Middle frontal gyrus (tissue), 1 donor: ENCODE data around the gene SYTL4.

Experiments used
- DNase-seq: peaks from one replicate; pipeline ENCODE4 v3.0.0-alpha.2; 2015; ENCODE audit warnings: low spot score; ENCODE audit errors: extremely low spot score

The SYTL4 gene

DNA sequence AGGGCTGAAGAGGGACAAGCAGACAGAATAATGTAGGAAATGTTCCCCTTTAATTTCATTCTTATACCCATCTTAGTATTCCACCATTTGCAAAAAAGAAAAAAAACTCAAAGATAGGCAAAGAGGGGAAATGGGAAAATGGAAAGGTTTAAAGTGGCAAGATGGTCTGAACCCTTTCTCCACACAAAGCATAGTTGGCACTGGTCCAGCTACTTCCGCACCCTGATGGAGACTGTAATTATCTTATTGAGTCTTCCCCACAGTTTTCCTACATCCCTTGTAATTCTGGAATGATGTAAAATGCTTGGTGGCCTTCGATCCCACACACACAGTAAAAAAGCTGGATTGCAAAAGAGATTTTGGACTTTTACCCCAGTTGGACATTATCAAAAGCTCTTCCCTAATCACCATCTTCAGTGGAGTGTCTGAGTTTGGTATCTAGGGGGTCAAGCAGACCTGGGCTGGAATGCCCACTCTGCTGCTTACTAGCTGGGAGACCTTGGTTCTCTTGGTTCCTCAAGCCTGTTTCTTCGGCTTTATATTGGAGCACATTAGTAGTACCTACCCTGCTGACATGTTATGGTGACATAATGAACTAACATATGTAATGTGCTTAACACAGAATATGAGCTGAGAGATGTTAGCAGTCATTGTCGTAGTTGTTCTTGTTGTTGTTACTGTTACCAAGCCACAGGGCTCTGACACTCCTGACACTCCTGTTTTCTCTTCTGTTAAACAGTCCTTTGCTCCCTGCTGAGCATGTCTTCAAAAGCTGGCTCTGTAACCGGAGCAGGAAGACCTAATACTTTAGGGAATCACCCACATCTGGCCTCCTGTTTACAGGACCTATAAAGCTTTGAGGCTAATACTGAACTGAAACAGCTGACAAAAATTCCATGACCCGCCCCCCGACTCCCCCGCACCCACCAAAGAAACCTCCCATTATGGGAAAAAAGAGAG, 83.2 kb downstream of the SYTL4 start:
- DNase-seq, result no peak

DNA sequence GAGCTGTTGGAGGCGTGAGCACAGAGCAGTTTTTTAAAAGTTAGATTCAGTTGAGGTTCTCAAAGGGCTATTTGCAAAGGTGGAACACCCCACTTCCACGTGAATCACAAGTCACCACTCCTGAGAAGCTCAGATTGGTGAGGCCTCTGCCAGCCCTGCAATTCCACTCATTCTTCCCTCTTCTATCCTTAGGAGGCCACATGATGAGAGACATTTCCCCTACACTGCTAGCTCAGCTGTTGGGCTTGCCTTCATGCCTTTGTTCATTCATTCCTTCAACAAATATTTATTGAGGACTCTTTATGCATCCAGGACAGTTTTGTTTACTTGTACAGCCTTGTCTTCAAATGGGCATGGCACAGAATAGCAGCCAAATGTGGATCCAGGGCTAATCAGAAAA, 84.2 kb downstream of the SYTL4 start:
- DNase-seq, result no peak

DNA sequence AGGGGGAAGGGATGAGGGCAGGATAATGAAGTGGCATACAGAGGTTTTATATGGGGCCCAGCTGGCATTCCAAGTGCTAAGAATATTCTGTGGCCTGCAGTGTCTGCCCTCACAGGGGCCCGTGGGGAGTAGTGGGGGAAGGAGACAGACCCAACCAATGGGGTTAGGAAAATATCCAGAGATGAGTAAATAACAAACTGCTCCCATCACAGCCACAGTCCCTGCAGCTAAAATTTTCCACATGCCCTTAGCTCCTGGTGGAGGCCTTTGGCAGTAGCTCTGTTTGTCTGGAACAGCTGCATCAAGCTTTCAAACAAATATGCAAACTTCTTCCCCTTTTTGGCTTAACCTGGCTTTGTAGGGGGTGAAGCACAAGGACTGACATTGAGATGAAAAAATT, 84.8 kb downstream of the SYTL4 start:
- no peak for DNase-seq

DNA sequence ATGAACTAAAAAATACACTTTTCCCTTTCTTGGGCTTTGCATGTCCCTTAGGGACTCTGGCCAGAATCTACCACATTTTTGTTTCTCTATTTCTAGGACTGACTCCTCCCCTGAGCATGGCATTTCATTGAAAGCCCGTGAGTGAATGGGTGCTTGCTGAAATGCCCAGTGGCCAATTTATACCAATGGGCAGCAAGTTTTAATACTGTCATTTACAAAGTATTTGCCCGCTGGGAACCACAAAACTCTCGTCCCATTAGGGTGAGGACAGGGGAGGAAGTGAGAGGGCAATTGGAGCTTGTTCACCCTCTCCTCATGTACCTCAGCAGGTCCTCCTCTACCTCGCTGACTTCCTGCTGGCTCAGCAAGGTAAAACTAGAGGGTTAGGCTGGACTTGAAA, 86.8 kb downstream of the SYTL4 start:
- DNase-seq, result no peak

DNA sequence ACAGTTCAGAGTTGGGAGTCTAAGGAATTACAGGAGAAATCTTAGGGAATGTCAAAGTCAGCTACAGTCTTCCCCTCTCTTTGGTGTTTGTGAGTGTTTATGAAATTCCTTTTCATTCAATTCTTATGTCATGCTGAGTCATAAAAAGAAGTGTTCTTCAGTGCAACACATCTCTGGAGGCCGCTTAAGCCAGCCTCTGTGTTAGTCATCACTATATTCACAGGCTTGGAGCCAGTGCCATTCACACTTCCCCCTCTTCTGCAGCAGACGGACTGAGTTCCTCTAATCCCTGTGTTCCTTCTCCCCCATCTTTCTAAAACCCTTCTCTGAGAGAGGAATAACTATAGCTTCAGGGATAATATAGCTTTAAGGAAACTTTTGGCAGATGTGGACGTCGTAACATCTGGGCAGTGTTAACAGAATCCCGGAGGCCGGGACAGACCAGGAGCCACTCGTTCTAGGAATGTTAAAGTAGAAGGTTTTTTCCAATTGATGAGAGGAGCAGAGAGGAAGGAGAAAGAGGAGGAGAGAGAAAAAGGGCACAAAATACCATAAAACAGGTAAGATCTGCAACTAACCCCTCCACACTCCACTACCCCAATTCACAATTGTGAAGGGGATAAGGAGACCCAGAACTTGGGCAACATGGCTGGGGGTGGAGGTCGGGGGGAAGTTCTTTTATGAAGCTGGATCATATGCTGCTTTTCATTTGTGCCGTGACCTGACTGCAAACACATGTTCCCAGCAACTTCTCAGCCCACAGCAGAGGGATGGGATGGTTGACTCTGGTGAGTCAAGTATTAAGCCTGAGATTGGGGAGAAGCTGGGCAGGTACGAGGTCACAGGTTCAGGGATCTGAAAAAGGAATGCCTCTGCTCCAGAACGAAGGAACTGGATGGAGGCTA, 87.7 kb downstream of the SYTL4 start, which contains the start of gene SRPX2:
TSS of gene SRPX2 (plus strand) at position 244 of the 905 bp plus-strand sequence. CDS start 2,124 bp downstream, outside the sequence.
- no peak for DNase-seq

DNA sequence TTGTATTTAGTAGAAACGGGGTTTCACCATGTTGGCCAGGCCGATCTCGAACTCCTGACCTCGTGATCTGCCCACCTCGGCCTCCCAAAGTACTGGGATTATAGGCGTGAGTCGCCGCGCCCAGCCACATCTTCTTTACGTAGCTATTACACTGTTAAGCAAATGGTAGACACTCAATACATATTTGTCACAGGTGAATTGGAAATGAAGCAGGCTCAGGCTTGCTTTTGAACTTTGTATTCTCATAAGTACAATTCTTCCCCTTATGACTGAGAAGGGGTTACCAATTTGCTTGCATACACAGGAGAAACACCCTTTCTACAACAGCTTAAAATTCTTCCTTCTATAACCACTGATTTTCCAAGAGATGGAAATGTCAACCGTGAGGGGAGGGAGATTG, 88.7 kb downstream of the SYTL4 start:
- no peak for DNase-seq

DNA sequence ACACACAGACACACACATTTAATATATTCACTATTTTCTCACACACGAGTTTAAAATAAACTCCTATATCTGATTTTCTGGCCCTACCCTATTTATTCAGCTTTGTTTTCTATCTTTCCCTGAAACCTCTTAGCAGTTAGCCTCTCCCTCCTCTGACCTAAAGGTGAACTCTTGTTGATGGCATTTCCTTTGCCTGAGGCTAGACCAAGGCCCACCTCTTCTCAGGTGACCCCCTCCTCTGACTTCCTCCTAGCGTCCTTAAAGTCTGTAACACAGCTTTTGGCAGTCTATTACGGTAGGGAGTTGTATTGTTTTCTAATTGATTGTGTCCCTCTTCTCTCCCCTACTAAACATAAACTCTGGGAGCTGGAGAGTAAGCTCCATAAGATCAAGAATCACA, 89.6 kb downstream of the SYTL4 start:
- DNase-seq, result no peak

DNA sequence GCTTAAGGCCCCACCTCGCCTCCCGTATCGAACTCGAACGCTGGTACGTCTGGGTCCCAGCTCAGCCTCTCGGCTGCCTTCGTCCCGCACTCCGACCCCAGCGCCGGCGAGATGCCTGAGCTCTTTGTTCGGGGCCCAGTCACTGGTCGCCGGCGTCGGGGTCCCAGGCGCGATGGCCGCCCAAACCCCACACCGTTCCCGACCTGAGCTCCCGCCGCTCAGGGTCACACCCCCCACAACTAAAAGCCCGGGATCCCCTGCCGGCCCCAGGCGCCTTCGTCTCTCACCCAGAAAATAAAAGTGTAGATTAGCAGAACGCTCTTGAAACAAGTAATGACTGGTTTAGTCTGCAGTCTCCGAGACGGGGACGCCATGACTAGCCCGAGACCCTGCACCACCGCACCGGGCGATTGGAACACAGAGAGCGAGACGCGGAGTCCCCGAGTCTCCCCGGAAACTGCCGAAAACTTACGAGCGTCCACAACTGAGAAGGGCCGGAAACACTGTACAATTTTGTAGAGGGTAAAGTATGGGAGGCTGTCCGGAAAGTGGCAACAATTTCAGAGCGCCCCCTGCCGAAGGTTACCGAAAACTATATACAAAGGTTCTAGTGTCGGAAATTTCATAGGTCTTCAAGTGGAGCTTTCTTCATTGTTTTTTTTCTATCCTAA, 95.5 kb downstream of the SYTL4 start, which contains the start of gene TSPAN6:
TSS of gene TSPAN6 (minus strand) at position 486 of the 671 bp plus-strand sequence. CDS start at position 374, 112 bp downstream.
- peak; percentile 56 for DNase-seq

DNA sequence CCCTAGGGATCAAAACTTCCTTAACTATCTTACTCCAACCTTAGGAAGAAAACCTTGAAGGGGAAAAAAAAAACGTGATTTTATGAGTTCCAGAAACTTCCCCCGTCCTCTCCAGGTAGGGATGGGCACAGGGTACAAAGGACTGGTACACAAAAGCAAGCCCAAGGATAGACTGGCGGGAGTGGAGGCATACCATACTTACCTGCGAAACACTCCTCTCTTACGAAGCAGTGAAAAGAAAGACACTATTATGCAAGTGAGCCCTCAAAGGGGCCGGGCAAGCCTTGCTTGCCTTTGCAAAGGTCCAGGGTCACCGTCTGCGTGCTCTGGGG, 96.0 kb downstream of the SYTL4 start:
- no peak for DNase-seq

DNA sequence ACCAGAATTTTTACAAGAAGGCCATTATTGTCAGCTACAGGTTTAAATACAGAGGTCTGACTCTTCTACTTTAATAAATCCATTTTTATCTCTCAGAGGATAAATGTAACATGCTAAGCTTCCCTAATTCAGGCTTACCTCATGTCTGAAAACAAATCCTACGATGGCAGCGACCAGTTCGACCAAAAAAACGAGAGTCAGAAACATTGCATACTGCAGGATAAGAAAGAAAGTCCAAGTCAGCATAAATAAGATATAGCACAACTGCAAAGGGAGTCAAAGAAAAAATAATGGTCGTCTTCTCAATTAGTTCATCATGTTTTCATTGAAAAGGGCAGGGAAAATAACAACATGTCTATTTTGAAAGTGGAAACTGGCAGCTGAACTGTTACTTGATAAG, 96.9 kb downstream of the SYTL4 start:
- no peak for DNase-seq

DNA sequence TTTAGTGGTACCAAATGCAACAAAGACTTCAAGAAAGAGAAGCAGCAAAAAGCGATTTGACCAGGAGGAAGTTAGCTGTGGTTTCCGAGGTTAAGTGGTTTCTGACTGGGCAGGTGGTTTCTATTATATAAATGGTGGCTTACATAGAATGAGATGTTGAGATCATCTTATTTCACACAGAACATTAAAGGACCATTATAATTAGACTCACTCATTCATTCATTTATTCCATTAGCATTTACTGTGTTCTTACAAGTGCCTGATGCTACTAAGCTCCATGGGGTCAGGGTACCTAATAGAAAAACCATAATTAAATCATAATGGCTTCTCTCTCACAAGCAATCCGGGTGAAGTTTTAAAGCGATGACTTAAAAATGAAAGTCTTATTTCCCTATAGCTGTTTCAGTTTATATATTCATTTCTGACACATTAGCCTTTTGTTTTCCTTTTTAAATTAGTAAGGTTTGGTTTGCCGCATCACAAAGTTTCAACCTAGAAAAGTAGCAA, 105.9 kb downstream of the SYTL4 start:
- DNase-seq, result no peak
